Body of pancreas (tissue), 4 donors: Measurements from ENCODE around the gene PRKAG2. TPM values are rescaled to one million over a fixed set of nuclear protein-coding genes. Genes with fewer than 3 reads are reported as not detected.

ENCODE experiments used
- ATAC-seq: fragments of 150-250 bp; one replicate; pipeline ENCODE4 v1.9.1; 2016
- DNase-seq, 4 donors: peaks; one replicate each; pipeline ENCODE4 v3.0.0-alpha.2; 2019
- H3K27ac ChIP-seq, 4 donors: fragments of 200-600 bp; sonication (generic); 1 replicate in 3 of 4; 2 replicates in 1 of 4; pipeline versions ENCODE4 v1.5.1 to v1.6.1; 2016 to 2019; ENCODE audit warnings: mild to moderate bottlenecking in 1 of 4, mixed read lengths in 1 of 4, moderate library complexity in 1 of 4
- H3K27me3 ChIP-seq, 2 donors: fragments of 200-600 bp; sonication (generic); one replicate each; pipeline ENCODE4 v1.6.0; 2016; ENCODE audit warnings: mild to moderate bottlenecking in 1 of 2
- H3K36me3 ChIP-seq, 2 donors: fragments of 200-600 bp; sonication (generic); replicated peaks in 1 of 2; 2 replicates each; pipeline ENCODE4 v1.5.1; 2016; ENCODE audit warnings: low read depth in 2 of 2; ENCODE audit not compliant: insufficient read depth in 1 of 2
- H3K4me1 ChIP-seq: fragments of 200-600 bp; sonication (generic); one replicate; pipeline ENCODE4 v1.6.0; 2016
- H3K4me3 ChIP-seq, 2 donors: fragments of 200-600 bp; sonication (generic); 1 replicate in 1 of 2; 2 replicates in 1 of 2; pipeline ENCODE4 v1.5.1; 2016 to 2019
- H3K9me3 ChIP-seq, 3 donors: fragments of 200-600 bp; sonication (generic); 1 replicate in 2 of 3; 2 replicates in 1 of 3; pipeline ENCODE4 v1.5.1; 2016
- CTCF ChIP-seq, 7 experiments: fragments of 450-650 bp in 4 of 7; fragments of 200-600 bp in 3 of 7; sonication (generic) in 3 of 7; IDR thresholded peaks; one replicate each; pipeline ENCODE4 v1.5.1; 2016 to 2019; ENCODE audit warnings: antibody characterized with exemption in 7 of 7
- POLR2A ChIP-seq, 3 donors: fragments of 450-650 bp; IDR thresholded peaks; one replicate each; pipeline ENCODE4 v1.6.1; 2016; ENCODE audit warnings: antibody characterized with exemption in 3 of 3, mild to moderate bottlenecking in 2 of 3
- WGBS, 2 donors: methylation state at CpG; one replicate each; pipeline ENCODE4 v1.1.5; 2017; 5-methylcytosine and 5-hydroxymethylcytosine counted together
- intact Hi-C: fragments of 100-400 bp; cut with DNase I; formaldehyde crosslinking; loops from one replicate; pipeline ENCODE4 v1.15.1; 2023
- total RNA-seq, 2 donors: library from RNA; depleted of rRNA; stranded (reverse); fragments of >200 nt; gene quantifications; one replicate each; pipeline ENCODE4 v1.1.0, GENCODE V29; 2016

PRKAG2 gene
- total RNA-seq, 2 donors from 2014 or later, result 9.9 to 24.4 TPM

- H3K27me3 ChIP-seq, result no peaks in the 10 kb centered on the region
- ATAC-seq, result no peak
- no peak for TF ChIP-seq CTCF (IDR thresholded peaks at IDR 0.05)
- no peak for TF ChIP-seq POLR2A (IDR thresholded peaks at IDR 0.05)
- H3K4me3 ChIP-seq, result no peak overlapping the region
- H3K4me1 ChIP-seq, result peaks cover 22% of the 10 kb centered on the region
- 74 to 78% methylated on average over 17 to 18 of the region's 19 CpGs for WGBS, 2 donors
- intact Hi-C loops, result no loop called here
- no peak for DNase-seq
- peak overlapping the region in 3 of 4 donors; percentile 44 to 78 (median 46) for H3K27ac ChIP-seq
- no peaks in the 10 kb centered on the region for H3K36me3 ChIP-seq
- H3K9me3 ChIP-seq, result no peaks in the 10 kb centered on the region
Measured at GRCh38 chr7:151850491-151851124, 26.3 kb downstream of the PRKAG2 start.

- no peak for DNase-seq
Measured at GRCh38 chr7:151849879-151850260, 27.0 kb downstream of the PRKAG2 start.

GRCh38 chr7:151849008-151849878, 27.7 kb downstream of the PRKAG2 start:
- no peaks in the 10 kb centered on the region for H3K27me3 ChIP-seq
- no peak overlapping the region for H3K27ac ChIP-seq
- no peak for ATAC-seq
- WGBS, 2 donors, result 92% methylated on average over 25 of the region's 26 CpGs
- H3K4me1 ChIP-seq, result peaks cover 22% of the 10 kb centered on the region
- H3K36me3 ChIP-seq, result no peaks in the 10 kb centered on the region
- no peak for DNase-seq
- intact Hi-C loops, result no loop called here
- TF ChIP-seq CTCF (IDR thresholded peaks at IDR 0.05), result no peak
- TF ChIP-seq POLR2A (IDR thresholded peaks at IDR 0.05), result no peak
- no peak overlapping the region for H3K4me3 ChIP-seq
- H3K9me3 ChIP-seq, result no peaks in the 10 kb centered on the region

More at GRCh38 chr7:151849879-151850260, 27.0 kb downstream of the PRKAG2 start:
- TF ChIP-seq CTCF (IDR thresholded peaks at IDR 0.05), result no peak
- no peak for TF ChIP-seq POLR2A (IDR thresholded peaks at IDR 0.05)
- no peak for ATAC-seq
- no peaks in the 10 kb centered on the region for H3K27me3 ChIP-seq
- no peak overlapping the region for H3K4me3 ChIP-seq
- 93 to 95% methylated on average over 13 of the region's 13 CpGs for WGBS, 2 donors
- H3K9me3 ChIP-seq, result no peaks in the 10 kb centered on the region
- intact Hi-C loops, result no loop called here
- peaks cover 22% of the 10 kb centered on the region for H3K4me1 ChIP-seq
- H3K27ac ChIP-seq, result no peak overlapping the region
- H3K36me3 ChIP-seq, result no peaks in the 10 kb centered on the region

- intact Hi-C loops, result no loop called here
- Histone ChIP-seq H3K4me1 (peaks cover 22% of the 10 kb centered on the region), H3K27me3 (no peaks in the 10 kb centered on the region), H3K27ac (no peak overlapping the region), H3K4me3 (no peak overlapping the region), H3K9me3 (no peaks in the 10 kb centered on the region), H3K36me3 (no peaks in the 10 kb centered on the region)
- TF ChIP-seq POLR2A (IDR thresholded peaks at IDR 0.05), result no peak
- TF ChIP-seq CTCF (IDR thresholded peaks at IDR 0.05), result no peak
- WGBS, 2 donors, result 88 to 98% methylated on average over 7 to 10 of the region's 10 CpGs
- no peak for DNase-seq
- no peak for ATAC-seq
Measured at GRCh38 chr7:151847681-151848081, 29.2 kb downstream of the PRKAG2 start.
